DMS114 treated with DMSO at 0.1 percent for 48 hours (cell line): ENCODE results near the gene PKIG.
"Not testable (repeated sequence)": the region's sequence is repeated elsewhere in the genome, so short reads cannot be mapped to it uniquely, and the experiment has no call there.

ENCODE experiments used
- DNase-seq: peaks from one replicate; lab custom pipeline; 2025; ENCODE audit not compliant: unreplicated experiment; lab: John Stamatoyannopoulos, UW

The PKIG gene

DNA sequence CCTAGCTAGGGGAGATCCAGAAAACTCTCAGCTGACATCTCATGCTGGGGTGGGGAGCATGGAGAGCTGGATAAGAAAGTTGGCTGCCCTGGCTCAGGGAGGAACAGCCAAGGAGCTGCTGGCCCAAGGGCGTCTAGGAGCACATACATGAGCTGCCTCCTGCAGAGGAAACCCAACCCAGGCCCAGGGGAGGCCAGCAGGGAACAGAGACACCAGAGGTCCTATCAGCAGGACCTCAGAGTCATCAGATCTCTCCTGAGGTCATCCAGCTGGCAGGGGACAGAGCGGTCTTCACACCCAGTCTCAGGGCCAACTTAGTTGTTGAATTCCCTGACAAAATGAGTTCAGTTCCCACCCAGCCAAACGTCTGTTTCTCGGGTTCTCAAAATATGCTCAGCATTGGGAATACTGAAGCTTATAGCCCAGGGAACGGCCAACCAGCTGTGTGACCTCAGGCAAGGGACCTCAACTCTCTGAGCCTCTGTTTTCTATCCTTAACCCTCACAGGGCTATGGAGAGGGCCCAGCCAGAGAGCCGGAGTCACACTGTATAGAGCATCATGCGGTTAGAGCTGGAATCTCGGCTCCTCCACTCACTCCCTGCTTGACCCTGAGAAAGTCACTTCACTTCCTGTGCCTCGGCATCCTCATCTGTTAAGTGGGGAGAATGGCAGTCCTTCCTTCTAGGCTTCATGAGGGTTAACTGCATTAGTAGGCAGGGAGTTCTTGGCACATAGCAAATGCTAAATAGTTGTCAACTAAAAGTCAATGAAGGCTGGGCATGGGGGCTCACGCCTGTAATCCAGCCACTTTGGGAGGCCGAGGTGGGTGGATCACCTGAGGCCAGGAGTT, 55.4 kb downstream of the PKIG start:
- DNase-seq, result no peak

DNA sequence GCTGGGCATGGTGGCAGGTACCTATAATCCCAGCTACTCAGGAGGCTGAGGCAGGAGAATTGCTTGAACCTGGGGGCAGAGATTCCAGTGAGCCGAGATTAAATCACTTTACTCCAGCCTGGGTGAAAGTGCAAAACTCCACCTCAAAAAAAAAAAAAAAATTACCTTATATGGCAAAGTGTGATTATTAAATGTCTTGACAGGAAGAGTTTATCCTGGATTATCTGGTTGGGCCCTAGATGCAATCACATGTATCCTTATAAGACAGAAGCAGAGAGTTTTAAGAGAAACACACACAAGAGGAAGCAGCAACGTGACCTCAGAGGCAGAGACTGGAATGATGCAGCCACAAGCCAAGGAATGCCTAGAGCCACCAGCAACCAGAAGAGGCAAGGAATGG, 58.1 kb downstream of the PKIG start:
- DNase-seq, result no peak

- DNase-seq, result no peak
These were observed 58.9 kb downstream of the PKIG start for GRCh38 chr20:44641325-44641724.

DNA sequence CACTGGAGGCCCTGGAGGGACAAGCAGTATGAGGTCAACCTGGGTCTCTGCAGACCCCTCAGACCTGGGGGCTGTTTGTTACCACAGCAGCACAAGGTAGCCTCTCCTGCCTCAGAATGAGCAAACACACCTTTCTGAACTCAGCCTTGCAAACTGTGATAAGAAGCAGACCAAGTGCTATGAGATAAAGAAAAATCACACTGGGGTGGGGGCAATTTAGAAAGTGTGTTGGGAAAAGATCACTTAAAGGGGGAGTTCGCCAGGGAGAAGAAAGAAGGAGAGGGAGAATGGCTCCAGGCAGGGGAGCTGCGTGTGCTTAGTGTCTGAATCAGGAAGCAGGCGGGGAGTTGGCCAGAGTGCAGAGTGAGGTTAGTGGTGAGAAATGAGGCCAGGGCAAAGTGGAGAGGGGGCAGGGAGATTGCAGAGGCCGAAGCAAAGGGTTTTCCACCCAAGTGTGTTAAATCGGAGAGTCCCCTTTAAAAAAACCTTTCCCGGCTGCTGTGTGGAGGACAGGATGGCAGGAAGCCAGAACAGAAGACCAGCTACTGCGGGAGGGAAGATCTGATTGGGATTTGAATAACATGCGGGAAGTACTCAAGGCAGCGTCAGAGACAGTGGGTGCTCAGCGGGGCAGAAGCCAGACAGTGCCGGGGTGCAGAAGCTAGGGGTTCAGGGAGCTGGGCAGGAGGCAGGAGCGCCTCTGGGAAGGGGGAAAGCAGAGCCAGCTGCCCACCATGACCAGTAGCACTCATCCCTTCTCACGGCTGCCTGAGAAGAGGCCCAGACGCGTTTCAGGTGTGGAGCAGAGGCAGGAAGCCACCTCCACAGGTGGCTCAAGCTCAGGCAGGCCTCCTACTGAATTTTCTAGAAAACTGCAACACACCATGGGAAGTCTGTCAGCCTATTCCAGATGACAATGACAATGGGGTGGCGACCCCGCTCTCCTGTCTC, 60.1 kb downstream of the PKIG start:
- no peak for DNase-seq

GRCh38 chr20:44643154-44643519, 60.8 kb downstream of the PKIG start:
- DNase-seq, result no peak

DNA sequence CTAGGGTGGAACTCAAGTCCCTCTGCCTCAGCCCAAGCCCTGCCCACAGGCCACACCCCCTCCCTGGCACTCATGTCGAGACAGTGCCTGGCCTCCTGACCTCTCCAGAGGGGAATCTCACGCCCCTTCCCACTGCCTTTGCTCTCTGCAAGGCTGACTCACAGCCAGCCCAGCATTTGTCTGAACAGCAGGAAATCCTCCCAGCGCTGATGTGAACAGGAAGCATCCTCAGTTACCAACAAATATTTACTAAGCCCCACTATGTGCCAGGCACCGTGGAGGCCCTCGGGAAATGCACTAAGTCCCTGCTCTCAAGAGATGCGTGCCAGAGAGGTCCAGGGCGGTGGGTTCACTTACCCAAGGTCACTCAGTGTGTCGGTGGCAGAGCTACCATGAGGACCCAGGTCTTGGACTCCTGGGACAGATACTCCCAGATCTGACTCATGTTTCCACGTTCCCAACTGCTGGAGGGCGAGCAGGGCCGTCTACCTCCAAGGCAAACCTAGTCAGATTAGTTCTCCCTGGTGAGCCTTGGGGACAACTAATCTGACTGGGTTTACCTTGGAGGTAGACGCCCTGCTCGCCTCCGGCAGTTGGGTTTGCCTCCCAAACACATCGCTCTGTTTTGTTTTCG, 61.3 kb downstream of the PKIG start:
- no peak for DNase-seq

- DNase-seq, result no peak
These were observed 61.8 kb downstream of the PKIG start for GRCh38 chr20:44644230-44644617.

DNA sequence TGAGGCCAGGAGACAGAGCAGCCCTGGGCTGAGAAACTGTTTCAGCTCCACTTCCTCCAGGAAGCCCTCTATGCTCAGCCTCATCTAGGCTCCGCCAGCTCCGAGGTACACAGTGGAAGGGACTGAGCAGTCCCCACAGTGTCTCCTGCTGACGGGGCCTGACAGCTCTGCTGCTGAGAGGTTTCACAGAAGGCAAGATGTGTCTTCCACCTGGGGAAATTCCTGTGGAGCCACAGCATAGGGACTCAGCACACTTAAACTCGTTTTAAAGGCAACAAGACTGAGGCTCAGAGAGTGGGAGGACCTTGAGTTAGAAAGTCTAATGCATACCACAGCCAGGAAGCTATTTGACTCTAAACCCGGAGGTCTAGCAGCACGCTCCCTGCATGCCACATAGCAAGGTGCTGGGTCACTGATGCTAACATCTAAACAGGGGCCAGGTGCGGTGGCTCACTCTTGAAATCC, 62.3 kb downstream of the PKIG start:
- DNase-seq, result no peak

DNA sequence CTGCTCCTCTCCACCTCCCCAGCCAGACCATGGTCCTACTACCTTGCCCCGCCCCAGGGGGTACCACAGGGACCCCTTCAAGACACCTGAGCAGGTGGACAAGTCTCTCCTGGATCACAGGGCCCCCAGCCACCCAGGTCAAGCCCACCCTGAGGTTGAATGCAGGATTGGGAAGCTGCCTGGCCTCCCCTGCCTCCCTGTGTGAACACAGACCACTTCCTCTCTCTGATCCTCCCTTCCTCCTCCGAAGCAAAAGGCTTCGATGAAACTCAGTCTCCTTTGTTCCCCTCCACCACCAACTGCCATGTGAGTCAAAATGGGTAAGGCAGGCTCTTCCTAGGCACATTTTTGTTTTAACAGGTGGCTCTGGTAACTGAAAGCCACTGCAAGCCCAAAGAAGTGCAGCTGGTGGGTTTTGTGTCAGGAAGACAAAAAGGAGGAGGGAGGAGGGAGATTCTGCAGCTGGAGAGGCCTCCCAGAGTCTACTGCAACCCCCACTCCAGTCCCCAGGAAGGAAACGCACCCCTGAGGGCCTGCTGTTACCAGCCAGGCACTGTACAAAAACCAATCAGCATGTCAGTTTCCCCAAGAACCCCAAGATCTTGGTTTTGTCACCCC, 63.8 kb downstream of the PKIG start:
- no peak for DNase-seq

DNA sequence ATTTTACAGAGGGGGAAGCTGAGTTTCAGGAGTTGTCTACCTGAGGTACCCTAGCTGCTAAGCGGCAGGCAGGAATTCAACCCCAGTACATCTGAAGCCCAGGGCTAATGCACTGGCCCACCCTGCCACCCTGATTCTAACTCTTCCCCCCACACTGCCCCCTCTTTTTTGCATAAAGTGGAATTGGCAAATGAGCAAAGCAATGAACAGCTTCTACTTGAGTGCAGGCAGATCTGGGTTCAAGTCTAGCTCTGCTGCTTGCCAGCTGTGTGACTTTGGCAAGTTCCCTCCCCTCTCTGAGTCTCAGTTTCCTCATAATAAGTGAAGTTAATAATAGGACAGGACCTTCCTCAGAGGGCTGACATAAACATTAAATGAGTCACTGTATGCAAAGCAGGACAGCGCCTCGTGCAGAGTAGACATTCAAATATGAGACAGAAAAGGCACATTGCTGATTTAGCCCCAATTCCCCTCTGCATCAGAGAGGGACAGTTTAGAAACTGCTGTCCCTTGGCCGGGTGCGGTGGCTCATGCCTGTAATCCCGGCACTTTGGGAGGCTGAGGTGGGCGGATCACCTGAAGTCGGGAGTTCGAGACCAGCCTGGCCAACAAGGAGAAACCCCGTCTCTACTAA, 64.4 kb downstream of the PKIG start:
- no peak for DNase-seq

DNA sequence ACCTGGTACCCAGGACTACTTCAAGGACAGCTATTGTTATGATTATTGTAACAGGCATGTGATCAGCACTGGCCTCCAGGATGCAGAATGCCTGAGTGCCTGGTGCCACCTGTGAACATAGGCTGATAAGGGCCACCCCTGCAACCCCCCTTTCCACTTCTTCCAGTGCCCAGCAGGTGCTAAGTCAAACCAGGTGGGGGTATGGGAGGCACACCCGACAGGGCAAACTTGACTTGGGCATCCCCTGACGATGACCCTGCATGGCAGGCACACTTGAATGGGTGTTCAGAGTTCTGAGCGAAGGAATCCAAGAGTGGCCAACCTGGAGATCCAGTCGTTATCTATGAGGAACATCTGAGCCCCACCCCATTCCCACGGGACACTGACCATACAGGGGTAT, 65.7 kb downstream of the PKIG start:
- DNase-seq, result no peak

- no peak for DNase-seq
These were observed 66.2 kb downstream of the PKIG start for GRCh38 chr20:44648579-44648978.

- DNase-seq, result no peak
These were observed 66.7 kb downstream of the PKIG start for GRCh38 chr20:44649126-44649525.

DNA sequence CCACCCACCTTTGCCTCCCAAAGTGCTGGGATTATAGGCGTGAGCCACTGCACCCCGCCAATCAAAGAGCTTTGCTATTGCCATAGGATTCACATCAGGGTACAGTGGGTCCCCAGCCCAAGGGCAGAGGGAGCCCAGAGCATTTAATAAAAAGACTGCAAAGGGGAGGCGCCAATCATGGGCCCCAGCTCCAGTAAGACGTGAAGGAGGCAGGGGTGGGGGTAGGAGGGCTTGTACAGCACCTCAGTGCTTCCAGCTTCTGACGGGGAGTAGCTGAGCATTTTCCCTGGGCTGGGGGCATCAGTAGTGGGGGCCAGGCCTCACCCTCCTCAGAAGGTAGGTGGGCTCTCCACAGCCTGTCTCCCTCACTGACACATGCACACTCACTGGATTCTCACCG, 67.6 kb downstream of the PKIG start:
- DNase-seq, result no peak

- no peak for DNase-seq
These were observed 68.5 kb downstream of the PKIG start for GRCh38 chr20:44650771-44651433.

- DNase-seq, result no peak
These were observed 69.0 kb downstream of the PKIG start for GRCh38 chr20:44651434-44651683.

GRCh38 chr20:44651684-44652423, 69.5 kb downstream of the PKIG start, which contains the start of gene ADA:
Gene ADA (minus strand): TSS chr20:44651699. CDS start chr20:44651607, 92 bp downstream.
- no peak for DNase-seq

- DNase-seq, result no peak
These were observed 71.2 kb downstream of the PKIG start for GRCh38 chr20:44653546-44653945.

GRCh38 chr20:44654210-44654609, 71.8 kb downstream of the PKIG start:
- not testable (repeated sequence) for DNase-seq

DNA sequence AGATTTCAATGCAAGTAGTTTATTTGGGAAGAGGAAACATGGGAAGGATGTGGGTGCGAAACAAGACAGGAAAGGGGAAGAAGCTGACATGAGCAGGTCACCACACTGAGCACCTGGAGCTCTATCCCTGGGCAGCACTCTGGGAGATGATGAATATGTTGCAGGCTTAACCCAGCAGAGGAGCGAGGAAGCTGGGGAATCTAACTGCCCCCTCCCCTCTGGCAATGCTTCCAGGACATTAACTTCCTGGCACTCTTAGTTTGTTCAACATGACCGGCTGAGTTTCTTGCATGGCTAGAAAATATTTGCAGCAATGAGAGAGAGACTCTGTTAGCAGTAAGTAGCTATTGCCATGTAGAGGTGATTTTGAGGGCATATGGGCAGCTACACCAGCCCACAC, 74.1 kb downstream of the PKIG start:
- DNase-seq, result no peak
